GM21723 (cell line): ENCODE data around the gene RERE.
A peak's percentile ranks its signal among the peaks of the same experiment; 100 is the strongest.
"Not testable (repeated sequence)": the region's sequence is repeated elsewhere in the genome, so short reads cannot be mapped to it uniquely, and the experiment has no call there.

Experiments used
- ATAC-seq: cut with Tn5 transposase; IDR thresholded peaks from one replicate; pipeline ENCODE4 v1.9.1; 2021; ENCODE audit warnings: mild to moderate bottlenecking, moderate library complexity; ENCODE audit not compliant: unreplicated experiment

The RERE gene

GRCh38 chr1:8463144-8463927 is 354.1 kb downstream of the RERE start:
- no peak for ATAC-seq

DNA sequence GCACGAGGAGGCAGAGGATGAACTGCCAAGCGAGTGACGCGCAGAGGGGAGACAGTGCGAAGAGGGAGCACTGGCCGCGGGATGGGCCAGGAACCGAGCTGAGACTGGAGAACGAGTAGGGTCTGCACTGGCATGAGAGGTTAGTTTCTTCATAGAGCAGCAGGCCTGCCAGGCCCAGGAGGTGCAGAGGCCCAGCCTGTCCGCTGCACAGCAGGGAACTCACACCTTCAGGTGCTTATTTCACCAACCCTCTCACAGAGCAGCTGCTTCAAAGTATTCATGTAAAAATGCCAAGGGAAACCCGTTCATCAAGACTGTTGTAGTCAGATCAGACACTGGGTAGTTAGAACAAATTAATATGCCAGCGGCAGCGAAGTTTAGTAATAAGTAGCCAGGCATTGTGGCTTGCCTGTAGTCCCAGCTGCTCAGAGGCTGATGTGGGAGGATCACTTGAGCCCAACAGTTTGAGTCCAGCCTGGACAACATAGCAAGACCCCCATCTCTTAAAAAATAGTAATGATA is 355.0 kb downstream of the RERE start:
- ATAC-seq, result no peak

DNA sequence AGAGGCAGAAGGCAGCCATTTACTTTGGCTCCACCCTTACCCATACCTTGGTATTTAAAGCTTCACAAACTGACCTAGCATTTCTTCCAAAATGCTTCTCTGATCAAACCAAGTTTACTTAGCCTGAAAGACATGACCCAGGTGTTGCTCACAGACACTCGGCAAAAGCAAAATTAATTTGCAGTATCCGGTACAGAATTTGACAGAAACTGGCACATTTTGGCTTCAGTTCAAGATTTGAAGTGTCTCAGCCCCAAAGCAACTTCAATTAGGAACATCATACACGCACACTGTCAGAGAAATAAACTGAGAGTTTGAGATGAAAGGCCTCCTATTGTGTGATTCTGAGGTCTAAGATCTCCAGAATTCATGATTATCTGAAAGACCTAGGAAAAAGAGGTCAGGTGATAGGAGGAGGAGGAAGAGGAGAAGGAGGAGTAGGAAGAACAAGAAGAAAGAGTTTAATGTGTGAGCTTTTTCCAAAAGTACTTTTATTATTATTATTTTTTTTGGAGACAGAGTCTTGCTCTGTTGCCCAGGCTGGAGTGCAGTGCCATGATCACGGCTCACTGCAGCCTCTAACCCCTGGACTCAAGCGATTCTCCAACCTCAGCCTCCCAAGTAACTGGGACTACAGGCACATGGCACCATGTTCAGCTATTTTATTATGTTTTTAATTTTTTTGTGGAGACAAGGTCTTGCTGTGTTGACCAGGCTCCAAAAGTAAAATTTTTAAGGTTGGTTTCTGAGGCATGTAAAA is 355.9 kb downstream of the RERE start:
- ATAC-seq, result no peak

- ATAC-seq, result no peak
These were observed 356.7 kb downstream of the RERE start for GRCh38 chr1:8460784-8461183.

DNA sequence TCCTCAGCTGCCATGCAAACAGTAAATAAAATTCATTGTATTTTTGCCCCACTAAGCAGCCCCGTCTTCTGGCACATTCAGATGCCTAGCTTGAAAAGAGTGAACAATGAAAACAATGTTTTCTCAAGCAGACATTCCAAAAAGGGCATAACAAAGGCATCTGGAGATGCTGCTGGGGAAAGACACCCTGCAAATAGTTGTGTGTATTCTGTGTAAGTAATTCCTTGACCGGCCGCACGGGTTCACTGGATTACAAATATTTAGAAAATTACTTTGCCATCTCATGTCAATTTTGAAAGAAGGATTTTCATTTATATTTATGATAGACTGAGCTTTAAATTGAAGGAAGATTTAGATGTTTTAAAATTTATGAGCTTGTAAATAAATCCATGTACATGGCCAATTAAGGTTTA is 357.3 kb downstream of the RERE start:
- ATAC-seq, result no peak

DNA sequence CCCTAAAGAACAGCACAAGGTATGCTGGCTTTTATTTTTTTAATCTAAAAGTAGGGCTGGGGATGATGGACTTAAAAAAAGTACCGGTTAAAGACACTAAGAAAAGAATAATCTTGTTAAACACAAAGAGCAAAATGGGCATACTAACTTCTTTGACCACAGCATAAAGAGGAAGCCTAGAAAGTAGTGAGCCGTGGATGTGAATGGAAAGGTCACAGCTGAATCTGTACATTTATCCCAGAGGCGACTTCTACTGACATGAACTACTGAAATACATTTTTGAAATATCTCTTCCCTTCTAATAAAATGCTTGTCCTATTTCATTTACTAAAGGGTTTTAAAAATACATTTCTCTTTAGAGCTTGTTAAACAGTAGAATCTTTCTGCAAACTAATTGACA is 358.8 kb downstream of the RERE start:
- no peak for ATAC-seq

DNA sequence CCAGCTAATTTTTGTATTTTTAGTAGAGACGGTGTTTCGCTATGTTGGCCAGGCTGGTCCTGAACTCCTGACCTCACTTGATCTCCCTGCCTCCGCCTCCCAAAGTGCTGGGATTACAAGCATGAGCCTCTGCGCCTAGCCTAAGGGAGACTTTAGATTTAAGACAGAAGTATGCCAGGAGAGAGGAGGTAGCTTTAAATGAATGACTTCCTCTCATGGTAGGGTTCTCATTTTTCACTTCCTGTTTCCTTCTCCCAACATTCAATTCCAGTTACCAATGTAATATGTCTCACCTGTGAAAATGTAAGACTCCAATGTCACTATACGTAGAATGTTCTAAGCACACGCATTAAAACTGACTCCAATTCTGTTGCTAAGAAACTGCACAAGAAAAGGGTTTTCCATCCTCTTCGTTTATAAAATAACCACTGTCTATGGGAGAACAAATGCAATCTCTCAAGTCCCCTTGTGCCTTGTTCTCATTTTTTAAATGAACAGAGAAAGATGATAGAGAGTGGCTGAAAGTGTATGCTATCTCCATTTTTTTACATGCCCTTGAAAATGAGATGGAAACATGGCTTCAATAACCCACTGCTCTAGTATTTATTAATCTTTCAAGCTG is 359.6 kb downstream of the RERE start:
- no peak for ATAC-seq

GRCh38 chr1:8456991-8457390 is 360.4 kb downstream of the RERE start:
- ATAC-seq, result no peak

GRCh38 chr1:8456308-8456912 is 361.0 kb downstream of the RERE start:
- ATAC-seq, result no peak

- ATAC-seq, result no peak
These were observed 361.6 kb downstream of the RERE start for GRCh38 chr1:8455700-8456307.

DNA sequence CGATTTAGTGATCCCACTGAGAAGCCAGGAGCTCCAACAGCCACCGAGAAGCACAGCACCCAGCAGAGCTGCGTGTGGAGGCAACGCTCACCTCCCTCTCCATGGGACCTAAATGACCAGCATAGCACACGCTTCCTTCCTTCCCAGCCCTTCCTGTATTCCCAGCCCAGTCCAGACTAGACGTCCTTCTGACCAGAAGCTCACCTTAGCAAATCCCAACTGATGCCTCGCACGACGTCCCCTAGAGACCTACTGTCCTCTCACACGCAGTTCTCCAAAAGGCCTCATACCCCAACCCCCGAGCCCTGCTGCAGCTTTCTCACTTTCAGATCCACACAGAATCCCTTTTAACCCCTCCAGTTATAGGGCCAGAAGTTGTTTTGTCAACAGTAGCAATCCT is 367.1 kb downstream of the RERE start:
- no peak for ATAC-seq

- no peak for ATAC-seq
These were observed 368.4 kb downstream of the RERE start for GRCh38 chr1:8448911-8449661.

DNA sequence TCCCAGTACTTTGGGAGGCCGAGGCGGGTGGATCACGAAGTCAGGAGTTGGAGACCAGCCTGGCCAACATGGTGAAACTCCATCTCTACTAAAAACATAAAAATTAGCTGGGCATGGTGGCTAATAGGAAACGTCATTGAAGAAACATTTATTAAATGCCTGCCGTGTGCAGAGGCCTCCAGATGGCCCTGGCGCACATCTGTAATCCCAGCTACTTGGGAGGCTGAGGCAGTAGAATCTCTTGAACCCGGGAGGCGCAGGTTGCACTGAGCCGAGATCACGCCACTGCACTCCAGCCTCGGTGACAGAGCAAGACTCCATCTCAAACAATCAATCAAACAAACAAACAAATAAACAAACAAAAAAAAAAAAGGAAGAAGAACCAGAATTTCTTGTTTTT is 368.9 kb downstream of the RERE start:
- ATAC-seq, result not testable (repeated sequence)

DNA sequence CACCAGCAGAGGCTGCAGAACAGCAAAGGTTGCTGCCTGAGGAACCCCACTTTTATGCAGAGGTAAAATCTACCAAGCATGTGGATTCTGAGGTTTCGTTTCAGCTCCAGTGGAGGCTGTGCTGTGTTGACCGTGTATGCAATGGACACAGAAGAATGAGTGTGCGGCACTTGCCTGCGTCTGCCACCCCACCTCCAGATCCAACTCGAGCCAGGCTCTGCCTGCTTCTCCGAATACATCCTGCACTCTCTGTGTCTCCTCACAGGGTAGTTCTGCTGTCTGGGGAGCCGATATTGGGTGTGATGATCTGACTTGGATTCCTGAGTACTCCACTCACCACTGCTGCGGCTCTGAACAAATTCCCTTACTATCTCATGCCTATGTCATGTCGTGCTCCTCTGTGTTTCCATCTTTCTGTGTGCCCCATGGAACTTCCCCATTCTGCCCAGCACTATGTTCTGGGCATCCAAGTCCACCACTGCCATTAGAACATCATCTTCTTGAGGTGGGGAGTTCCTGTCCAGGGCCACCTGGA is 369.8 kb downstream of the RERE start:
- ATAC-seq, result no peak

DNA sequence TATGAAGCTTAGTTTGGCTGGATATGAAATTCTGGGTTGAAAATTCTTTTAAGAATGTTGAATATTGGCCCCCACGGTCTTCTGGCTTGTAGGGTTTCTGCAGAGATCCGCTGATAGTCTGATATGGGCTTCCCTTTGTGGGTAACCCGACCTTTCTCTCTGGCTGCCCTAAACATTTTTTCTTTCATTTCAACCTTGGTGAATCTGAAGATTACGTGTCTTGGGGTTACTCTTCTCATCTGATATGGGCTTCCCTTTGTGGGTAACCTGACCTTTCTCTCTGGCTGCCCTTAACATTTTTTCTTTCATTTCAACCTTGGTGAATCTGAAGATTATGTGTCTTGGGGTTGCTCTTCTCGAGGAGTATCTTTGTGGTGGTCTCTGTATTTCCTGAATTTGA is 371.3 kb downstream of the RERE start:
- not testable (repeated sequence) for ATAC-seq

DNA sequence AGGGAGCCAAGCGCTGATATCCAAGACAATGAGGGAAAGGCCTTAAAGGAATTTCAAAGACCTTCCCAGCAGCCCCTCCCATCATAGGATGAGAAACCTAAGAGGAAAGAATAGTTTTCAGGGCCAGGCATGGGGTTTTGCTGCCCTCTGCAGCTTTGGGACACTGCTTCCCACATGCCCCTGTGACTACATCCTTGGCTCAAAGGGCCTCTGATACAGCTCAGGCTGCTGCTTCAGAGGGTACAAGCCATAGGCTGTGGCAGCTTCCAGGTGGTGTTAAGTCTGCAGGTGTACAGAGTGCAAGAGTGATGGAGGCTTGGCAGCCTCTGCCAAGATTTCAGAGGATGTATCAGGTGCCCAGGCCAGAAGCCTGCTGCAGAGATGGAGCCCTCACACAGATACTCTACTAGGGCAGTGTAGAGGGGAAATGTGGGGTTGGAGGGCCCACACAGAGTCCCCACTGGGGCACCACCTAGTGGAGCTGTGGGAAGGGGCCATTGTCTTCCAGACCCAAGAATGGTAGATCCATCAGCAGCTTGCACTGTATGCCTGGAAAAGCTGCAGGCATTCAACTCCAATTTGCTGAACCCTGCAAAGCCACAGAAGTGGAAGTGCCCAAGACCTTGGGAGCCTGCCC is 373.8 kb downstream of the RERE start:
- no peak for ATAC-seq

GRCh38 chr1:8441426-8441825 is 376.0 kb downstream of the RERE start:
- no peak for ATAC-seq

GRCh38 chr1:8439015-8439702 is 378.3 kb downstream of the RERE start:
- peak; percentile 52 for ATAC-seq

DNA sequence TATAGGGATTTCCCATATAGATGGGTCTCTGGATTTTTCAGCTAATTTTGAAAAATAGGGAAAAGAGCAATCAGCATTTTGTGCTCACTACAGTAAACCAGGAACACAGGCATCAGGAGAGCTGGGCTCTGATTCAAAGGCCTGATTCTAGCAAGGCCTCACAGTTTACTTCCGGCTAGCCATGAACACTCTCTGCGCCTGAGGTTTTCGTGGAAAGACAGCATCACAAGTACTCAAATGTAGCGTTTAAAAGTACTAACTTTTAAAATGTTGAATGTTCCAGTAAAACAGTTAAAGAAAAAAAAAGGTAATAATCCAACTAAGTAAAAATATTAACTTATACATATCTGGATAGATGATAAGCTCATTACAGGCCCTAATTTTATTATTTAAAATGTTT is 379.0 kb downstream of the RERE start:
- no peak for ATAC-seq
